Measurements from ENCODE around the gene OXNAD1.

- TF ChIP-seq TCF7L2 (IDR thresholded peaks at IDR 0.05; ENCODE audit: low read depth, low read length) (no peak), CTCF (IDR thresholded peaks at IDR 0.05) (no peak)
These were observed 25.8 kb downstream of the OXNAD1 start for GRCh38 chr3:16290827-16291196.
